Measurements from ENCODE around the gene SETDB1.

GRCh38 chr1:150965605-150966004, 39.4 kb downstream of the SETDB1 start:
- TF ChIP-seq CTCF (IDR thresholded peaks at IDR 0.05; ENCODE audit: insufficient read depth, low read depth, low read length), result no peak
- TF ChIP-seq EZH2 (IDR thresholded peaks at IDR 0.05; ENCODE audit: insufficient read depth, low read length), result no peak

Measured in astrocyte (in vitro differentiated cells and primary cell).